ENCODE data around the gene DTNB.

GRCh38 chr2:25585189-25585588 is 88.2 kb downstream of the DTNB start:
- TF ChIP-seq EZH2 (IDR thresholded peaks at IDR 0.05): no peak
- no peak for TF ChIP-seq FOXP2 (optimal IDR thresholded peaks at IDR 0.05; ENCODE audit: control extremely low read depth, extremely low read length, insufficient read depth)
